Body of pancreas (tissue), 4 donors: ENCODE results near the gene CENPH.

Experiments
- POLR2A ChIP-seq, 3 donors: fragments of 450-650 bp; IDR thresholded peaks; one replicate each; pipeline ENCODE4 v1.6.1; 2016; ENCODE audit warnings: antibody characterized with exemption in 3 of 3, mild to moderate bottlenecking in 2 of 3
- TF ChIP-seq, protein P1 (sequence below), 7 experiments: fragments of 450-650 bp in 4 of 7; fragments of 200-600 bp in 3 of 7; sonication (generic) in 3 of 7; IDR thresholded peaks; one replicate each; pipeline ENCODE4 v1.5.1; 2016 to 2019; ENCODE audit warnings: antibody characterized with exemption in 7 of 7

DNA sequence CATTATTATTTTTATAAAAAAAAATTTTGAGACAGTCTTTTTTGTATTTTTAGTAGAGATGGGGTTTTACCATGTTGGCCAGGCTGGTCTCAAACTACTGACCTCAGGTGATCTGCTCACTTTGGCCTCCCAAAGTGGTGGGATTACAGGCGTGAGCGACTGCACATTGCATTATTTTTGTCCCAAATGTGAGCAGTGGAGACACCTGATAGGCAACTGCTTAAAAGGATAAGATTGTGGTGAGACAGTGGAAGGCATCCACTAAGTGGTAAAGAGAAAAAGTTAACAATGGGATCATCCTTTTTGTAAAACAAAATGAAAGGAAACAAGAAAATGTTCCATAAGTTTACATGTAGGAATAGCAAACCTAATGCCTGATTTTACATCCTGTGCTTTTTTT lies 2.0 kb upstream of the CENPH start:
- TF ChIP-seq, protein P1, sequence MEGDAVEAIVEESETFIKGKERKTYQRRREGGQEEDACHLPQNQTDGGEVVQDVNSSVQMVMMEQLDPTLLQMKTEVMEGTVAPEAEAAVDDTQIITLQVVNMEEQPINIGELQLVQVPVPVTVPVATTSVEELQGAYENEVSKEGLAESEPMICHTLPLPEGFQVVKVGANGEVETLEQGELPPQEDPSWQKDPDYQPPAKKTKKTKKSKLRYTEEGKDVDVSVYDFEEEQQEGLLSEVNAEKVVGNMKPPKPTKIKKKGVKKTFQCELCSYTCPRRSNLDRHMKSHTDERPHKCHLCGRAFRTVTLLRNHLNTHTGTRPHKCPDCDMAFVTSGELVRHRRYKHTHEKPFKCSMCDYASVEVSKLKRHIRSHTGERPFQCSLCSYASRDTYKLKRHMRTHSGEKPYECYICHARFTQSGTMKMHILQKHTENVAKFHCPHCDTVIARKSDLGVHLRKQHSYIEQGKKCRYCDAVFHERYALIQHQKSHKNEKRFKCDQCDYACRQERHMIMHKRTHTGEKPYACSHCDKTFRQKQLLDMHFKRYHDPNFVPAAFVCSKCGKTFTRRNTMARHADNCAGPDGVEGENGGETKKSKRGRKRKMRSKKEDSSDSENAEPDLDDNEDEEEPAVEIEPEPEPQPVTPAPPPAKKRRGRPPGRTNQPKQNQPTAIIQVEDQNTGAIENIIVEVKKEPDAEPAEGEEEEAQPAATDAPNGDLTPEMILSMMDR (IDR thresholded peaks at IDR 0.05): no peak
- no peak for TF ChIP-seq POLR2A (IDR thresholded peaks at IDR 0.05)
